HCT116 (cell line): Measurements from ENCODE around the gene SLC17A2. TPM values are rescaled to one million over a fixed set of nuclear protein-coding genes. Genes with fewer than 3 reads are reported as not detected.

ENCODE experiments used
- ATAC-seq: fragments of 200-7000 bp; cut with Tn5 transposase; 2 replicates; pipeline ENCODE4 v1.9.1; 2020; ENCODE audit warnings: mild to moderate bottlenecking, moderate library complexity
- BruUV-seq: library from RNA; stranded (reverse); fragments of 400-500 nt; replicated peaks from 2 replicates; lab custom pipeline; 2021; lab: Mats Ljungman, UMichigan
- CTCF ChIA-PET: fragments of 300-600 bp; sonication (Branson Sonifier 250); formaldehyde crosslinking; loops from one replicate; lab custom pipeline; 2021; ENCODE audit warnings: antibody characterized with exemption; lab: Charles Lee
- POLR2A ChIA-PET: fragments of 300-600, 350-600 bp; sonication (Branson Sonifier 250); formaldehyde crosslinking; loops from one replicate; lab custom pipeline; 2021; ENCODE audit warnings: antibody characterized with exemption; lab: Charles Lee
- RAD21 ChIA-PET, 2 experiments: fragments of 300-600 bp; sonication (Branson Sonifier 250); formaldehyde crosslinking; loops; one replicate each; lab custom pipeline; 2023; ENCODE audit warnings: low total read pairs in 2 of 2; ENCODE audit not compliant: uncharacterized antibody in 2 of 2, unreplicated experiment in 2 of 2, low non-redundant PET in 1 of 2; lab: Charles Lee
- DNase-seq: peaks from one replicate; pipeline ENCODE4 v3.0.0-alpha.2; 2010; ENCODE audit warnings: low read depth, low spot score
- H2AFZ ChIP-seq: fragments of 200-600 bp; shearing (Covaris generic), sonication (generic); 2 replicates; pipeline ENCODE4 v1.6.1; 2017; ENCODE audit warnings: low read depth, mixed run types, mixed read lengths, antibody characterized with exemption, low read length; ENCODE audit not compliant: poor library complexity, severe bottlenecking
- H3K27ac ChIP-seq: 2 replicates; pipeline ENCODE4 v1.5.1; 2012; ENCODE audit warnings: low read depth, low read length
- H3K27me3 ChIP-seq: fragments of 200-600 bp; sonication (generic); 2 replicates; pipeline ENCODE4 v1.6.1; 2016; ENCODE audit warnings: mixed run types, low read length, mixed read lengths; ENCODE audit not compliant: insufficient read depth
- H3K36me3 ChIP-seq, 2 experiments: fragments of 200-500 bp in 1 of 2; fragments of 200-600 bp in 1 of 2; sonication (Bioruptor generic) in 1 of 2; sonication (generic) in 1 of 2; 2 replicates each; pipeline versions ENCODE4 v1.5.1 to v1.6.1; 2014 to 2016; ENCODE audit warnings: low read length in 2 of 2, inconsistent platforms in 1 of 2, mixed read lengths in 1 of 2, mixed run types in 1 of 2; ENCODE audit not compliant: insufficient read depth in 2 of 2, control insufficient read depth in 1 of 2
- H3K4me1 ChIP-seq, 2 experiments: fragments of 200-600 bp in 1 of 2; sonication (generic) in 1 of 2; 2 replicates each; pipeline versions ENCODE4 v1.5.1 to v1.6.1; 2012 to 2017; ENCODE audit warnings: low read length in 2 of 2, inconsistent platforms in 1 of 2, mild to moderate bottlenecking in 1 of 2, mixed read lengths in 1 of 2, mixed run types in 1 of 2, moderate library complexity in 1 of 2; ENCODE audit not compliant: insufficient read depth in 2 of 2, control insufficient read depth in 1 of 2
- H3K4me2 ChIP-seq: fragments of 200-600 bp; sonication (generic); 2 replicates; pipeline ENCODE4 v1.6.1; 2017; ENCODE audit warnings: mixed run types, low read length, mixed read lengths
- H3K4me3 ChIP-seq, 2 experiments: fragments of 200-600 bp in 1 of 2; sonication (generic) in 1 of 2; replicated peaks in 1 of 2; 2 replicates each; pipeline ENCODE4 v1.5.1; 2011 to 2016; ENCODE audit warnings: low read length in 2 of 2, control low read depth in 1 of 2, low read depth in 1 of 2, mild to moderate bottlenecking in 1 of 2, mixed read lengths in 1 of 2, mixed run types in 1 of 2
- H3K79me2 ChIP-seq: fragments of 200-600 bp; sonication (generic); 2 replicates; pipeline ENCODE4 v1.6.1; 2017; ENCODE audit warnings: mild to moderate bottlenecking, mixed run types, low read length, moderate library complexity, mixed read lengths; ENCODE audit not compliant: insufficient read depth
- H3K9ac ChIP-seq: fragments of 200-600 bp; sonication (generic); 2 replicates; pipeline ENCODE4 v1.6.1; 2016; ENCODE audit warnings: low read length, mixed read lengths
- H3K9me2 ChIP-seq: fragments of 200-600 bp; sonication (generic), shearing (Covaris generic); 2 replicates; pipeline ENCODE4 v1.6.1; 2017; ENCODE audit warnings: mixed run types, mild to moderate bottlenecking, moderate library complexity; ENCODE audit not compliant: insufficient read depth
- H3K9me3 ChIP-seq, 2 experiments: fragments of 200-500 bp in 1 of 2; fragments of 200-600 bp in 1 of 2; sonication (Bioruptor generic) in 1 of 2; sonication (generic) in 1 of 2; 2 replicates each; pipeline ENCODE4 v1.6.1; 2014 to 2017; ENCODE audit warnings: low read length in 2 of 2, mixed read lengths in 2 of 2, inconsistent platforms in 1 of 2, low read depth in 1 of 2, mild to moderate bottlenecking in 1 of 2, mixed run types in 1 of 2, moderate library complexity in 1 of 2; ENCODE audit not compliant: control insufficient read depth in 1 of 2, insufficient read depth in 1 of 2
- H4K20me1 ChIP-seq: fragments of 200-600 bp; sonication (generic), shearing (Covaris generic); 2 replicates; pipeline ENCODE4 v1.6.1; 2017; ENCODE audit warnings: mixed run types, mild to moderate bottlenecking, moderate library complexity; ENCODE audit not compliant: insufficient read depth
- CEBPB ChIP-seq: IDR thresholded peaks from 2 replicates; pipeline ENCODE4 v1.6.1; 2012; ENCODE audit warnings: low read depth
- ELF1 ChIP-seq: IDR thresholded peaks from 2 replicates; pipeline ENCODE4 v1.6.1; 2012; ENCODE audit warnings: low read depth, borderline replicate concordance
- EZH2 ChIP-seq: fragments of 200-600 bp; sonication (generic); IDR thresholded peaks from 2 replicates; pipeline ENCODE4 v1.6.1; 2017; ENCODE audit warnings: antibody characterized with exemption, mixed run types
- EZH2phosphoT487 ChIP-seq: fragments of 200-600 bp; IDR thresholded peaks from 2 replicates; pipeline ENCODE4 v1.6.1; 2018; ENCODE audit warnings: antibody characterized with exemption, borderline replicate concordance
- POLR2A ChIP-seq: IDR thresholded peaks from 2 replicates; pipeline ENCODE4 v1.7.0; 2011; ENCODE audit warnings: borderline replicate concordance; ENCODE audit not compliant: insufficient read depth, insufficient read length; ENCODE audit errors: extremely low read depth
- POLR2AphosphoS5 ChIP-seq: IDR thresholded peaks from 2 replicates; pipeline ENCODE4 v1.6.1; 2011; ENCODE audit warnings: mild to moderate bottlenecking, low read depth, low read length, moderate library complexity
- SIN3A ChIP-seq: IDR thresholded peaks from 2 replicates; pipeline ENCODE4 v1.6.1; 2012; ENCODE audit warnings: low read depth
- SP1 ChIP-seq: IDR thresholded peaks from 2 replicates; pipeline ENCODE4 v1.6.1; 2012; ENCODE audit warnings: low read depth
- TCF7L2 ChIP-seq: IDR thresholded peaks from 2 replicates; pipeline ENCODE4 v1.7.0; 2011; ENCODE audit warnings: borderline replicate concordance, inconsistent platforms; ENCODE audit not compliant: insufficient read depth, insufficient read length; ENCODE audit errors: extremely low read depth
- YY1 ChIP-seq: IDR thresholded peaks from 2 replicates; pipeline ENCODE4 v1.6.1; 2011; ENCODE audit warnings: low read length, low read depth, moderate library complexity, mild to moderate bottlenecking; ENCODE audit not compliant: insufficient replicate concordance; ENCODE audit errors: extremely low read depth
- ZNF274 ChIP-seq: fragments of 200-500 bp; sonication (Bioruptor generic); IDR thresholded peaks from 2 replicates; pipeline ENCODE4 v1.6.1; 2014; ENCODE audit warnings: mild to moderate bottlenecking, low read depth, low read length, inconsistent platforms
- intact Hi-C: fragments of 100-400 bp; cut with micrococcal nuclease; formaldehyde crosslinking; loops from 2 replicates; pipeline ENCODE4 v1.10.0; 2022
- total RNA-seq: library from RNA; stranded (reverse); gene quantifications from one replicate; pipeline ENCODE4 v1.2.1, GENCODE V29; 2021; ENCODE audit not compliant: unreplicated experiment

Gene SLC17A2
- total RNA-seq, 1 experiment from 2014 or later, result not detected

DNA sequence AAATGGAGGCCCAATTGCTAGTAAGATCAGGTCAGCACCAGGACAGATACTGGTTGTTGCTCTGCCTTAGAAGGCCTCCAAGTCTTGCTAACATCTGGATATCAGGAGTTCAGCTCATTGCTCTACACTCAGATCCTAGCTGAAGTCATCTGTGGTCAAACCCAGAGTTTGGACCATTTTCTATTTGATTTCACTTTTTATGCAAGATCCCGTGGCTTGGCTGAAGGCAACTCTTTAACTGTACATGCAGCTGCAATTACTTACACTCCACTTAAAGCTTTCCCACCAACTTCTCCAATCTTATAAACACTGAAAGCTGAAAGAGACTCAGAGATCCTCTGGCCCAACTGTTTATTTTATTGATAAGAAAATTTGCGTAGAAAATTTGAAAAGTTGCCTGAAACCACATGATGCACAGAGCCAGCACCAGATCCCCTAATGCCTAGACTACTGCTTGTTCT is 2.7 kb downstream of the SLC17A2 start:
- ChIA-PET RAD21 (no interaction called here), POLR2A (no interaction called here), CTCF (no interaction called here)
- H3K79me2 ChIP-seq, result no peaks in the 10 kb centered on the region
- H3K9me3 ChIP-seq, result no peaks in the 10 kb centered on the region
- no peak overlapping the region for H3K9ac ChIP-seq
- H4K20me1 ChIP-seq, result no peaks in the 10 kb centered on the region
- ATAC-seq (no peak), DNase-seq (no peak)
- H2AFZ ChIP-seq, result no peak overlapping the region
- TF ChIP-seq TCF7L2 (no peak), EZH2 (no peak), ELF1 (no peak), YY1 (no peak), SP1 (no peak), POLR2AphosphoS5 (no peak)
- no peaks in the 10 kb centered on the region for H3K36me3 ChIP-seq
- intact Hi-C loops, result no loop called here
- H3K4me2 ChIP-seq, result no peak overlapping the region
- H3K4me1 ChIP-seq, result no peaks in the 10 kb centered on the region
- no TSS peak for BruUV-seq
- H3K4me3 ChIP-seq, result no peak overlapping the region
- no peaks in the 10 kb centered on the region for H3K9me2 ChIP-seq
- no peaks in the 10 kb centered on the region for H3K27me3 ChIP-seq
- no peak overlapping the region for H3K27ac ChIP-seq

DNA sequence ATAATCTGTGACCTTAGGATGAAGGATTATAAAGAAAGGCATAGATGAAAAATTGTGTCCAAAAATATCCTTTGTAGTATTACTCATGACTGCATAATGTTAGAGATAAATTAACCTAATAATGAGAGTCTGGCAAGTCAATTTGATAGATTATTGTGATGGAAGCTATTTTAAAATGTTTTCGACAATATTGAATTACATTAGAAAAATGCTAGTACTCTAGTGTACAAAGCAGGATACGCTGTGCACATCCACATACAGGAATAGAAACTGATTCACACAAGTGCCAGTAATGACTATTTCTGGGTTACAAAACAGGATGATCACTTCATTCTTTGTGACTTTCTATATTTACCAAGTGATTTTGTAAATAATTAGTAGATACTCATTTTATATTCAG is 3.3 kb downstream of the SLC17A2 start:
- no peak overlapping the region for H3K4me3 ChIP-seq
- ATAC-seq (no peak), DNase-seq (no peak)
- no peaks in the 10 kb centered on the region for H3K36me3 ChIP-seq
- no peak overlapping the region for H2AFZ ChIP-seq
- BruUV-seq, result no TSS peak
- POLR2A ChIA-PET, result no interaction called here
- intact Hi-C loops, result no loop called here
- CTCF ChIA-PET, result no interaction called here
- no peaks in the 10 kb centered on the region for H4K20me1 ChIP-seq
- no peaks in the 10 kb centered on the region for H3K9me3 ChIP-seq
- no peak overlapping the region for H3K4me2 ChIP-seq
- no peak overlapping the region for H3K9ac ChIP-seq
- H3K4me1 ChIP-seq, result no peaks in the 10 kb centered on the region
- no peaks in the 10 kb centered on the region for H3K79me2 ChIP-seq
- RAD21 ChIA-PET, result no interaction called here
- TF ChIP-seq SP1 (no peak), SIN3A (no peak), TCF7L2 (no peak), POLR2A (no peak), CEBPB (no peak), ZNF274 (no peak), EZH2phosphoT487 (no peak)
- H3K27ac ChIP-seq, result no peak overlapping the region
- H3K9me2 ChIP-seq, result no peaks in the 10 kb centered on the region
- no peaks in the 10 kb centered on the region for H3K27me3 ChIP-seq
